IMR-90 (cell line): ENCODE results near the gene OR3A3. TPM values are rescaled to one million over a fixed set of nuclear protein-coding genes. Genes with fewer than 3 reads are reported as not detected.

ENCODE experiments used
- ATAC-seq: fragments of 200-7000 bp; cut with Tn5 transposase; 2 replicates; pipeline ENCODE4 v1.9.1; 2020; ENCODE audit warnings: low read depth, mild to moderate bottlenecking, moderate library complexity
- BruUV-seq: library from RNA; stranded (reverse); fragments of 400-500 nt; replicated peaks from 2 replicates; lab custom pipeline; 2021; lab: Mats Ljungman, UMichigan
- CTCF ChIA-PET: fragments of 300-600 bp; formaldehyde crosslinking; extraction: SDS; loops from one replicate; lab custom pipeline; 2021; ENCODE audit warnings: antibody characterized with exemption; lab: Yijun Ruan, JAX
- POLR2A ChIA-PET: fragments of 300-600 bp; sonication (Branson Sonifier 250); formaldehyde crosslinking; loops from one replicate; lab custom pipeline; 2022; ENCODE audit warnings: antibody characterized with exemption; ENCODE audit not compliant: unreplicated experiment; lab: Charles Lee
- DNase-seq: peaks from one replicate; pipeline ENCODE4 v3.0.0; 2013
- H2AFZ ChIP-seq: replicated peaks from 2 replicates; pipeline ENCODE3; 2013; ENCODE audit warnings: low read length, mild to moderate bottlenecking; ENCODE audit not compliant: poor library complexity
- H2AK5ac ChIP-seq: 2 replicates; pipeline ENCODE4 v1.6.1; 2013; ENCODE audit warnings: low read depth, low read length, inconsistent platforms
- H2AK9ac ChIP-seq: replicated peaks from 2 replicates; pipeline ENCODE3; 2013; ENCODE audit warnings: mild to moderate bottlenecking, low read depth, low read length, moderate library complexity; ENCODE audit not compliant: poor library complexity
- H2BK120ac ChIP-seq: 2 replicates; pipeline ENCODE4 v1.6.1; 2013; ENCODE audit warnings: low read depth, low read length, inconsistent platforms
- H2BK15ac ChIP-seq: 3 replicates; pipeline ENCODE4 v1.6.1; 2013; ENCODE audit warnings: low read depth, low read length, inconsistent platforms
- H2BK20ac ChIP-seq: 2 replicates; pipeline ENCODE4 v1.6.1; 2013; ENCODE audit warnings: low read depth, mild to moderate bottlenecking, inconsistent platforms, low read length, moderate library complexity
- H2BK5ac ChIP-seq: 2 replicates; pipeline ENCODE4 v1.6.1; 2013; ENCODE audit warnings: mild to moderate bottlenecking, low read depth, low read length, inconsistent platforms; ENCODE audit not compliant: poor library complexity, severe bottlenecking
- H3K14ac ChIP-seq: replicated peaks from 2 replicates; pipeline ENCODE4 v1.6.1; 2013; ENCODE audit warnings: low read depth, low read length, inconsistent platforms
- H3K18ac ChIP-seq: 2 replicates; pipeline ENCODE4 v1.6.1; 2013; ENCODE audit warnings: low read depth, low read length, control low read depth
- H3K23ac ChIP-seq: 2 replicates; pipeline ENCODE4 v1.6.1; 2013; ENCODE audit warnings: low read depth, low read length, inconsistent platforms
- H3K27ac ChIP-seq: 2 replicates; pipeline ENCODE4 v1.5.1; 2013; ENCODE audit warnings: mild to moderate bottlenecking, control low read depth, low read length; ENCODE audit not compliant: insufficient read depth
- H3K27me3 ChIP-seq: 2 replicates; pipeline ENCODE4 v1.6.1; 2013; ENCODE audit warnings: low read length; ENCODE audit not compliant: control insufficient read depth, insufficient read depth
- H3K36me3 ChIP-seq: 2 replicates; pipeline ENCODE4 v1.6.1; 2013; ENCODE audit warnings: low read length, mixed read lengths; ENCODE audit not compliant: control insufficient read depth, insufficient read depth
- H3K4ac ChIP-seq: 2 replicates; pipeline ENCODE4 v1.6.1; 2013; ENCODE audit warnings: low read depth, low read length, inconsistent platforms
- H3K4me1 ChIP-seq: 2 replicates; pipeline ENCODE4 v1.6.1; 2013; ENCODE audit warnings: low read length, mixed read lengths; ENCODE audit not compliant: control insufficient read depth, insufficient read depth
- H3K4me2 ChIP-seq: 2 replicates; pipeline ENCODE4 v1.6.1; 2013; ENCODE audit warnings: low read depth, mild to moderate bottlenecking, control low read depth, low read length, moderate library complexity
- H3K4me3 ChIP-seq: 2 replicates; pipeline ENCODE4 v1.5.1; 2013; ENCODE audit warnings: low read depth, mild to moderate bottlenecking, control low read depth, low read length, moderate library complexity; ENCODE audit not compliant: insufficient read depth
- H3K56ac ChIP-seq: 2 replicates; pipeline ENCODE4 v1.6.1; 2013; ENCODE audit warnings: low read length, inconsistent platforms; ENCODE audit not compliant: insufficient read depth; ENCODE audit errors: extremely low read depth
- H3K79me1 ChIP-seq, 2 experiments: 2 replicates each; pipeline ENCODE4 v1.6.1; 2013; ENCODE audit warnings: low read length in 2 of 2, inconsistent platforms in 1 of 2, low read depth in 1 of 2
- H3K9ac ChIP-seq: 2 replicates; pipeline ENCODE4 v1.6.1; 2013; ENCODE audit warnings: low read depth, low read length, control low read depth
- H3K9me1 ChIP-seq: 2 replicates; pipeline ENCODE4 v1.6.1; 2013; ENCODE audit warnings: low read length, inconsistent platforms; ENCODE audit not compliant: insufficient read depth
- H3K9me3 ChIP-seq: 2 replicates; pipeline ENCODE4 v1.6.1; 2013; ENCODE audit warnings: low read length; ENCODE audit not compliant: control insufficient read depth, insufficient read depth
- H4K20me1 ChIP-seq: 2 replicates; pipeline ENCODE4 v1.6.1; 2013; ENCODE audit warnings: low read length, inconsistent platforms; ENCODE audit not compliant: insufficient read depth
- H4K5ac ChIP-seq: 2 replicates; pipeline ENCODE4 v1.6.1; 2013; ENCODE audit warnings: mild to moderate bottlenecking, low read depth, low read length, control low read depth
- H4K8ac ChIP-seq, 2 experiments: 2 replicates each; pipeline ENCODE4 v1.6.1; 2013; ENCODE audit warnings: low read depth in 2 of 2, low read length in 2 of 2, control low read depth in 1 of 2, inconsistent platforms in 1 of 2
- H4K91ac ChIP-seq: 2 replicates; pipeline ENCODE4 v1.6.1; 2013; ENCODE audit warnings: low read depth, low read length, inconsistent platforms; ENCODE audit not compliant: insufficient read depth
- BHLHE40 ChIP-seq: fragments of 150-350 bp; IDR thresholded peaks from 2 replicates; pipeline ENCODE4 v1.6.1; 2016; ENCODE audit warnings: mild to moderate bottlenecking, low read depth, low read length
- CEBPB ChIP-seq: IDR thresholded peaks from 2 replicates; pipeline ENCODE4 v1.6.1; 2012; ENCODE audit warnings: low read depth, low read length, improper control_type of control experiment
- CHD1 ChIP-seq: IDR thresholded peaks from 2 replicates; pipeline ENCODE4 v1.6.1; 2012; ENCODE audit warnings: low read depth, low read length, improper control_type of control experiment
- CTCF ChIP-seq: conservative IDR thresholded peaks from 2 replicates; pipeline ENCODE4 v1.5.1; 2012; ENCODE audit warnings: mild to moderate bottlenecking, low read depth, low read length, improper control_type of control experiment
- ELK1 ChIP-seq: fragments of 150-350 bp; IDR thresholded peaks from 2 replicates; pipeline ENCODE4 v1.6.1; 2016; ENCODE audit warnings: low read depth, mild to moderate bottlenecking, low read length, moderate library complexity, borderline replicate concordance
- FOS ChIP-seq: fragments of 150-350 bp; IDR thresholded peaks from 2 replicates; pipeline ENCODE4 v1.6.1; 2016; ENCODE audit warnings: low read depth, low read length
- MAFK ChIP-seq: IDR thresholded peaks from 2 replicates; pipeline ENCODE4 v1.6.1; 2012; ENCODE audit warnings: low read depth, low read length, improper control_type of control experiment
- MAZ ChIP-seq: IDR thresholded peaks from 2 replicates; pipeline ENCODE4 v1.6.1; 2012; ENCODE audit warnings: low read depth, mild to moderate bottlenecking, low read length, improper control_type of control experiment, moderate library complexity, borderline replicate concordance
- MXI1 ChIP-seq: IDR thresholded peaks from 2 replicates; pipeline ENCODE4 v1.6.1; 2012; ENCODE audit warnings: low read depth, mild to moderate bottlenecking, low read length, moderate library complexity, borderline replicate concordance
- NFE2L2 ChIP-seq: fragments of 150-350 bp; IDR thresholded peaks from 2 replicates; pipeline ENCODE4 v1.6.1; 2016; ENCODE audit warnings: low read depth, mild to moderate bottlenecking, low read length
- POLR2A ChIP-seq: IDR thresholded peaks from 2 replicates; pipeline ENCODE4 v1.6.1; 2012; ENCODE audit warnings: mild to moderate bottlenecking, low read depth, low read length
- RAD21 ChIP-seq: IDR thresholded peaks from 2 replicates; pipeline ENCODE4 v1.6.1; 2012; ENCODE audit warnings: low read length, improper control_type of control experiment
- RCOR1 ChIP-seq: IDR thresholded peaks from 2 replicates; pipeline ENCODE4 v1.6.1; 2012; ENCODE audit warnings: mild to moderate bottlenecking, low read length, improper control_type of control experiment; ENCODE audit not compliant: insufficient replicate concordance
- RFX5 ChIP-seq: IDR thresholded peaks from 2 replicates; pipeline ENCODE4 v1.8.0; 2012; ENCODE audit warnings: low read depth, mild to moderate bottlenecking, low read length, moderate library complexity
- SMC3 ChIP-seq: fragments of 150-350 bp; IDR thresholded peaks from 2 replicates; pipeline ENCODE4 v1.6.1; 2016; ENCODE audit warnings: low read depth, mild to moderate bottlenecking, antibody characterized with exemption, low read length, moderate library complexity
- USF2 ChIP-seq: fragments of 150-350 bp; IDR thresholded peaks from 2 replicates; pipeline ENCODE4 v1.6.1; 2017; ENCODE audit warnings: mild to moderate bottlenecking, antibody characterized with exemption, low read length, low read depth
- WGBS, 2 experiments: methylation state at CpG; one replicate each; pipeline versions ENCODE4 v1.1.5 to v1.1.7; 2013; ENCODE audit warnings: missing lambda C conversion rate in 2 of 2; ENCODE audit not compliant: insufficient read length in 1 of 2; ENCODE audit errors: extremely low coverage in 2 of 2; 5-methylcytosine and 5-hydroxymethylcytosine counted together
- dilution Hi-C: fragments of 300-500 bp; cut with HindIII; formaldehyde crosslinking; loops from one replicate; pipeline ENCODE4 v1.14.3; 2018; ENCODE audit warnings: low sequenced_read_pairs; ENCODE audit not compliant: unreplicated experiment
- in situ Hi-C: fragments of 300-500 bp; cut with MboI; formaldehyde crosslinking; loops from 3 replicates; pipeline ENCODE4 v1.14.3; 2019; ENCODE audit warnings: low sequenced_read_pairs, inconsistent platforms, mixed read lengths
- intact Hi-C: fragments of 100-400 bp; cut with micrococcal nuclease; formaldehyde crosslinking; loops from 2 replicates; pipeline ENCODE4 v1.10.0; 2022
- polyA plus RNA-seq, 3 experiments: library from polyadenylated mRNA; depleted of rRNA; stranded (reverse); fragments of >200 nt; gene quantifications; 2 replicates each; pipeline ENCODE4 v1.2.3, GENCODE V29; 2012; ENCODE audit warnings: low replicate concordance in 1 of 3
- total RNA-seq: library from RNA; depleted of rRNA; stranded (reverse); fragments of >200 nt; gene quantifications from 2 replicates; pipeline ENCODE4 v1.2.3, GENCODE V29; 2012

Gene OR3A3
- total and polyA plus RNA-seq, 2 of the 4 experiments (the other 2 are of a cell fraction) = not detected

GRCh38 chr17:3447625-3448024 lies 36.5 kb downstream of the OR3A3 start:
- WGBS, 2 experiments = no CpG with 5 or more reads among the region's 2 CpGs
- no peak overlapping the region for H2AK5ac ChIP-seq
- H4K5ac ChIP-seq = no peak overlapping the region
- no peaks in the 10 kb centered on the region for H3K27me3 ChIP-seq
- no peak overlapping the region for H3K18ac ChIP-seq
- no peak overlapping the region for H3K4ac ChIP-seq
- H3K23ac ChIP-seq = no peak overlapping the region
- no peaks in the 10 kb centered on the region for H4K20me1 ChIP-seq
- no peak overlapping the region for H4K91ac ChIP-seq
- no peak for ATAC-seq
- TF ChIP-seq RAD21 (no peak), ELK1 (no peak), MAZ (no peak), USF2 (no peak), NFE2L2 (no peak), MXI1 (no peak), BHLHE40 (no peak), POLR2A (no peak), MAFK (no peak), SMC3 (no peak), FOS (no peak), CHD1 (no peak), RCOR1 (no peak), CEBPB (no peak), RFX5 (no peak), CTCF (no peak)
- no peak overlapping the region for H2BK5ac ChIP-seq
- no TSS peak for BruUV-seq
- no peak overlapping the region for H3K4me2 ChIP-seq
- H2BK120ac ChIP-seq = no peak overlapping the region
- dilution Hi-C loops = no loop called here
- no peaks in the 10 kb centered on the region for H3K79me1 ChIP-seq
- no peak overlapping the region for H2BK15ac ChIP-seq
- H3K9me3 ChIP-seq = no peaks in the 10 kb centered on the region
- no peak overlapping the region for H3K27ac ChIP-seq
- no peak overlapping the region for H2BK20ac ChIP-seq
- no peaks in the 10 kb centered on the region for H3K9me1 ChIP-seq
- no peak overlapping the region for H2AFZ ChIP-seq
- in situ Hi-C loops = no loop called here
- no peaks in the 10 kb centered on the region for H3K36me3 ChIP-seq
- no peak overlapping the region for H4K8ac ChIP-seq
- H3K4me3 ChIP-seq = no peak overlapping the region
- H3K14ac ChIP-seq = no peak overlapping the region
- CTCF ChIA-PET = no interaction called here
- H3K56ac ChIP-seq = no peak overlapping the region
- no peak overlapping the region for H3K9ac ChIP-seq
- intact Hi-C loops = no loop called here
- no peaks in the 10 kb centered on the region for H3K4me1 ChIP-seq
- DNase-seq = no peak
- POLR2A ChIA-PET = no interaction called here
- no peak overlapping the region for H2AK9ac ChIP-seq
